GM12878 (cell line): ENCODE results near the gene SCARB2. TPM values are rescaled to one million over a fixed set of nuclear protein-coding genes. Genes with fewer than 3 reads are reported as not detected.

ENCODE experiments used
- ATAC-seq: fragments of 200-7000 bp; cut with Tn5 transposase; 3 replicates; pipeline ENCODE4 v1.9.1; 2020; ENCODE audit warnings: mild to moderate bottlenecking, moderate library complexity
- BruUV-seq: library from RNA; stranded (reverse); fragments of 400-500 nt; replicated peaks from 2 replicates; lab custom pipeline; 2021; lab: Mats Ljungman, UMichigan
- CTCF ChIA-PET: fragments of 300-600 bp; sonication (Branson Sonifier 250); formaldehyde crosslinking; extraction: SDS; loops from one replicate; lab custom pipeline; 2021; ENCODE audit warnings: inconsistent platforms; lab: Yijun Ruan, JAX
- POLR2A ChIA-PET: fragments of 350-600 bp; formaldehyde crosslinking; extraction: SDS; loops from one replicate; lab custom pipeline; 2021; ENCODE audit warnings: inconsistent platforms; lab: Charles Lee
- RAD21 ChIA-PET: fragments of 300-600 bp; sonication (Branson Sonifier 250); formaldehyde crosslinking; loops from one replicate; lab custom pipeline; 2023; ENCODE audit warnings: antibody characterized with exemption; ENCODE audit not compliant: unreplicated experiment; lab: Charles Lee
- SMC1A ChIA-PET: fragments of 300-600 bp; sonication (Branson Sonifier 250); formaldehyde crosslinking; loops from one replicate; lab custom pipeline; 2023; ENCODE audit not compliant: unreplicated experiment, uncharacterized antibody; lab: Charles Lee
- DNase-seq: peaks from one replicate; pipeline ENCODE4 v3.0.0-alpha.2; 2011; ENCODE audit warnings: low read depth, low spot score
- FAIRE-seq: peaks from 3 replicates; lab custom pipeline; 2011; peaks lifted over from hg19 to GRCh38; lab: Jason Lieb, UNC
- H2AFZ ChIP-seq: 2 replicates; pipeline ENCODE4 v1.6.0; 2011; ENCODE audit warnings: low read depth, low read length, control low read depth; ENCODE audit not compliant: control insufficient read depth
- H3K27ac ChIP-seq: 2 replicates; pipeline ENCODE4 v1.5.1; 2011; ENCODE audit warnings: control low read depth; ENCODE audit not compliant: control insufficient read depth, insufficient read depth
- H3K27me3 ChIP-seq, 2 experiments: replicated peaks in 1 of 2; 2 replicates each; pipeline versions ENCODE4 v1.6.0 to v1.6.1; 2011; ENCODE audit warnings: low read length in 1 of 2; ENCODE audit not compliant: control insufficient read depth in 2 of 2, insufficient read depth in 2 of 2
- H3K36me3 ChIP-seq, 2 experiments: 2 replicates each; pipeline ENCODE4 v1.5.1; 2011; ENCODE audit warnings: low read length in 1 of 2; ENCODE audit not compliant: control insufficient read depth in 2 of 2, insufficient read depth in 2 of 2
- H3K4me1 ChIP-seq: 2 replicates; pipeline ENCODE4 v1.6.1; 2011; ENCODE audit warnings: mild to moderate bottlenecking, low read length, moderate library complexity, mixed read lengths; ENCODE audit not compliant: control insufficient read depth, insufficient read depth
- H3K4me2 ChIP-seq: 2 replicates; pipeline ENCODE4 v1.6.0; 2011; ENCODE audit warnings: control low read depth; ENCODE audit not compliant: control insufficient read depth, insufficient read depth
- H3K4me3 ChIP-seq: fragments of 200-600 bp; sonication (generic); 2 replicates; pipeline ENCODE4 v1.5.1; 2016
- H3K79me2 ChIP-seq: 2 replicates; pipeline ENCODE4 v1.6.0; 2011; ENCODE audit warnings: low read length; ENCODE audit not compliant: control insufficient read depth, insufficient read depth
- H3K9ac ChIP-seq: 2 replicates; pipeline ENCODE4 v1.8.0; 2011; ENCODE audit warnings: low read length, control low read depth, mixed read lengths; ENCODE audit not compliant: control insufficient read depth, insufficient read depth
- H3K9me3 ChIP-seq: replicated peaks from 3 replicates; pipeline ENCODE4 v1.5.1; 2011; ENCODE audit warnings: mild to moderate bottlenecking, low read length; ENCODE audit not compliant: control insufficient read depth, insufficient read depth
- H4K20me1 ChIP-seq: 2 replicates; pipeline ENCODE4 v1.6.0; 2011; ENCODE audit not compliant: control insufficient read depth, insufficient read depth
- CBFB ChIP-seq: IDR thresholded peaks from 2 replicates; pipeline ENCODE4 v1.6.1; 2016; ENCODE audit warnings: antibody characterized with exemption, low read depth
- CREB1 ChIP-seq: IDR thresholded peaks from 2 replicates; pipeline ENCODE4 v1.6.1; 2012; ENCODE audit warnings: low read depth, mild to moderate bottlenecking, inconsistent platforms
- CREM ChIP-seq: IDR thresholded peaks from 2 replicates; pipeline ENCODE4 v1.6.1; 2014; ENCODE audit warnings: antibody characterized with exemption, low read depth
- EP300 ChIP-seq, 2 experiments: fragments of 150-350 bp in 1 of 2; IDR thresholded peaks; 2 replicates each; pipeline ENCODE4 v1.6.1; 2011 to 2012; ENCODE audit warnings: low read depth in 2 of 2, low read length in 2 of 2, borderline replicate concordance in 1 of 2, improper control_type of control experiment in 1 of 2, inconsistent platforms in 1 of 2; ENCODE audit not compliant: control insufficient read depth in 1 of 2
- MTA2 ChIP-seq: fragments of 450-650 bp; IDR thresholded peaks from 2 replicates; pipeline ENCODE4 v1.6.1; 2016; ENCODE audit warnings: low read depth, mild to moderate bottlenecking, moderate library complexity
- PML ChIP-seq: IDR thresholded peaks from 2 replicates; pipeline ENCODE4 v1.6.1; 2012; ENCODE audit warnings: low read length, inconsistent platforms
- RFX5 ChIP-seq: IDR thresholded peaks from 2 replicates; pipeline ENCODE4 v1.6.1; 2011; ENCODE audit warnings: low read depth, low read length, improper control_type of control experiment
- SREBF2 ChIP-seq: IDR thresholded peaks from 2 replicates; pipeline ENCODE4 v1.6.1; 2012; ENCODE audit warnings: mild to moderate bottlenecking, low read length
- TCF12 ChIP-seq: IDR thresholded peaks from 2 replicates; pipeline ENCODE4 v1.6.1; 2011; ENCODE audit warnings: low read depth, mild to moderate bottlenecking, low read length
- YY1 ChIP-seq: IDR thresholded peaks from 2 replicates; pipeline ENCODE4 v1.6.1; 2011; ENCODE audit warnings: low read depth, mild to moderate bottlenecking, low read length
- WGBS: methylation state at CpG from one replicate; pipeline ENCODE4 v1.1.6; 2016; ENCODE audit warnings: low lambda C conversion rate; ENCODE audit not compliant: insufficient replicate concordance, insufficient coverage; ENCODE audit errors: missing lambda C conversion rate; 5-methylcytosine and 5-hydroxymethylcytosine counted together
- in situ Hi-C: fragments of 300-500 bp; cut with MboI; formaldehyde crosslinking; loops from 9 replicates; pipeline ENCODE4 v1.14.3; 2018; ENCODE audit warnings: mixed read lengths
- intact Hi-C: fragments of 100-400 bp; cut with micrococcal nuclease; formaldehyde crosslinking; loops from one replicate; pipeline ENCODE4 v1.14.2; 2022; ENCODE audit not compliant: unreplicated experiment
- polyA plus RNA-seq, 11 experiments: library from polyadenylated mRNA; depleted of rRNA in 4 of 11; unstranded in 6 of 11; stranded (reverse) in 5 of 11; fragments of >200 nt; fragmentation: Nextera tagmentation in 4 of 11; fragmentation: Illumina TruSeq in 1 of 11; extraction: Ambion mirVana in 4 of 11; extraction: Trizol in 1 of 11; gene quantifications; 1 replicate in 1 of 11; 2 replicates in 10 of 11; pipeline versions ENCODE4 v1.2.1 to v1.2.3, GENCODE V29; 2011 to 2016; ENCODE audit warnings: inconsistent platforms in 2 of 11, missing spikeins in 2 of 11, low read depth in 1 of 11
- total RNA-seq, 4 experiments: library from RNA; depleted of rRNA in 3 of 4; stranded (reverse); fragments of >200 nt in 3 of 4; fragmentation: Illumina TruSeq in 1 of 4; extraction: Trizol in 1 of 4; gene quantifications; 2 replicates each; pipeline versions ENCODE4 v1.2.1 to v1.2.3, GENCODE V29; 2013 to 2021
- TF ChIP-seq, protein P1 (sequence below): fragments of 450-650 bp; IDR thresholded peaks from 2 replicates; pipeline ENCODE4 v1.6.1; 2017; ENCODE audit warnings: antibody characterized with exemption, mild to moderate bottlenecking, moderate library complexity

The SCARB2 gene
- total and polyA plus RNA-seq, 10 of the 15 experiments (the other 5 are each of a cell fraction or from before 2014, with no cell fraction given) = 2.1 to 11.7 (median 9.5) TPM

- no peak for ATAC-seq
- ChIA-PET CTCF (no interaction called here), SMC1A (interaction anchor here (1.2 kb wide), 1 partner anchor 57 kb away, joined by 4 read pairs; no protein-coding TSS in a partner anchor)
These were observed 22.3 kb upstream of the SCARB2 start for GRCh38 chr4:76235915-76236314.

More at GRCh38 chr4:76235915-76236314, 22.3 kb upstream of the SCARB2 start:
- H3K4me2 ChIP-seq = no peak overlapping the region
- BruUV-seq = no TSS peak
- no peak overlapping the region for H3K27ac ChIP-seq
- POLR2A ChIA-PET = interaction anchor here (0.6 kb wide), 1 partner anchor 53 kb away, joined by 4 read pairs; no protein-coding TSS in a partner anchor
- no peaks in the 10 kb centered on the region for H4K20me1 ChIP-seq
- no peak overlapping the region for H2AFZ ChIP-seq
- H3K79me2 ChIP-seq = no peaks in the 10 kb centered on the region
- no peak overlapping the region for H3K4me3 ChIP-seq
- intact Hi-C loops = no loop called here
- TF ChIP-seq PML = no peak
- no peak for TF ChIP-seq MTA2
- no peak for TF ChIP-seq EP300 (IDR thresholded peaks at IDR 0.05; ENCODE audit: borderline replicate concordance in 1 of 2, control insufficient read depth in 1 of 2, low read depth in 2 of 2, low read length in 2 of 2)
- no peak for TF ChIP-seq TCF12
- no peak for TF ChIP-seq CREM
- TF ChIP-seq CBFB = no peak
- TF ChIP-seq CREB1 = no peak
- TF ChIP-seq YY1 = no peak
- TF ChIP-seq, protein P1, sequence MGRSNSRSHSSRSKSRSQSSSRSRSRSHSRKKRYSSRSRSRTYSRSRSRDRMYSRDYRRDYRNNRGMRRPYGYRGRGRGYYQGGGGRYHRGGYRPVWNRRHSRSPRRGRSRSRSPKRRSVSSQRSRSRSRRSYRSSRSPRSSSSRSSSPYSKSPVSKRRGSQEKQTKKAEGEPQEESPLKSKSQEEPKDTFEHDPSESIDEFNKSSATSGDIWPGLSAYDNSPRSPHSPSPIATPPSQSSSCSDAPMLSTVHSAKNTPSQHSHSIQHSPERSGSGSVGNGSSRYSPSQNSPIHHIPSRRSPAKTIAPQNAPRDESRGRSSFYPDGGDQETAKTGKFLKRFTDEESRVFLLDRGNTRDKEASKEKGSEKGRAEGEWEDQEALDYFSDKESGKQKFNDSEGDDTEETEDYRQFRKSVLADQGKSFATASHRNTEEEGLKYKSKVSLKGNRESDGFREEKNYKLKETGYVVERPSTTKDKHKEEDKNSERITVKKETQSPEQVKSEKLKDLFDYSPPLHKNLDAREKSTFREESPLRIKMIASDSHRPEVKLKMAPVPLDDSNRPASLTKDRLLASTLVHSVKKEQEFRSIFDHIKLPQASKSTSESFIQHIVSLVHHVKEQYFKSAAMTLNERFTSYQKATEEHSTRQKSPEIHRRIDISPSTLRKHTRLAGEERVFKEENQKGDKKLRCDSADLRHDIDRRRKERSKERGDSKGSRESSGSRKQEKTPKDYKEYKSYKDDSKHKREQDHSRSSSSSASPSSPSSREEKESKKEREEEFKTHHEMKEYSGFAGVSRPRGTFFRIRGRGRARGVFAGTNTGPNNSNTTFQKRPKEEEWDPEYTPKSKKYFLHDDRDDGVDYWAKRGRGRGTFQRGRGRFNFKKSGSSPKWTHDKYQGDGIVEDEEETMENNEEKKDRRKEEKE = no peak
- no peak for TF ChIP-seq RFX5
- no peak for TF ChIP-seq SREBF2
- no peaks in the 10 kb centered on the region for H3K36me3 ChIP-seq
- no peaks in the 10 kb centered on the region for H3K4me1 ChIP-seq
- RAD21 ChIA-PET = no interaction called here
- H3K9ac ChIP-seq = no peak overlapping the region
- DNase-seq (no peak), FAIRE-seq (no peak)
- in situ Hi-C loops = no loop called here
- no peaks in the 10 kb centered on the region; a peak in 1 of 4 replicates for H3K27me3 ChIP-seq
- 0% methylated on average over 1 of the region's 1 CpG for WGBS
- H3K9me3 ChIP-seq = no peaks in the 10 kb centered on the region; the same call in 1 of the 3 replicates
